SHP77 treated with DMSO at 0.1 percent for 48 hours (cell line): ENCODE results near the gene NFKBIL1.
"Not testable (repeated sequence)": the region's sequence is repeated elsewhere in the genome, so short reads cannot be mapped to it uniquely, and the experiment has no call there.

ENCODE experiments used
- DNase-seq: peaks from one replicate; lab custom pipeline; 2025; lab: John Stamatoyannopoulos, UW

The NFKBIL1 gene

DNA sequence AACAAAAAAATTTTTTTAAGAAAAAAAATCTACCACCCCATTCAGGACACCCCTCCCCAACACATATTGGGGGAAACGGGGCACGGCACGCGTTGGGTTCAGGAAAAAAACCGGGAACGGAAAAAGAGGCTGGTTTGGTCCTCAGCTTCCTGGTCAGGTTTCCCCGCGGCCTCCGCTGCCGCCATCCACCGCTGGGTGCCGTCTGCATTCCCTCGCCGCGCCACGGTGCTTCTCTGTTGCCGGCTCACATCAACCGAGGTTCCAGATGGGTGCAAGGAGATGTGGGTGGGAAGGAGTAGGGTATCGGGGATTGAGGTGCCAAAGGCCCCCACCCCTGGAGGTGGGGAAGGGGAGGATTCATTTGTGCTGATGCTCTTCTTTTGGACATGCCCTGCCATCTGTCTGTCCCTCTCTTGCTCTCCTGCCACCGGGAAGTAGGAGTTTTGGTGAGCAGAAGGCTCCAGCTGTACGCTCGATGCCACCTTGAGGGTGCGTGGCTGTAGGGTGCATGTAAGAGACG, 12.8 kb upstream of the NFKBIL1 start:
- no peak for DNase-seq

DNA sequence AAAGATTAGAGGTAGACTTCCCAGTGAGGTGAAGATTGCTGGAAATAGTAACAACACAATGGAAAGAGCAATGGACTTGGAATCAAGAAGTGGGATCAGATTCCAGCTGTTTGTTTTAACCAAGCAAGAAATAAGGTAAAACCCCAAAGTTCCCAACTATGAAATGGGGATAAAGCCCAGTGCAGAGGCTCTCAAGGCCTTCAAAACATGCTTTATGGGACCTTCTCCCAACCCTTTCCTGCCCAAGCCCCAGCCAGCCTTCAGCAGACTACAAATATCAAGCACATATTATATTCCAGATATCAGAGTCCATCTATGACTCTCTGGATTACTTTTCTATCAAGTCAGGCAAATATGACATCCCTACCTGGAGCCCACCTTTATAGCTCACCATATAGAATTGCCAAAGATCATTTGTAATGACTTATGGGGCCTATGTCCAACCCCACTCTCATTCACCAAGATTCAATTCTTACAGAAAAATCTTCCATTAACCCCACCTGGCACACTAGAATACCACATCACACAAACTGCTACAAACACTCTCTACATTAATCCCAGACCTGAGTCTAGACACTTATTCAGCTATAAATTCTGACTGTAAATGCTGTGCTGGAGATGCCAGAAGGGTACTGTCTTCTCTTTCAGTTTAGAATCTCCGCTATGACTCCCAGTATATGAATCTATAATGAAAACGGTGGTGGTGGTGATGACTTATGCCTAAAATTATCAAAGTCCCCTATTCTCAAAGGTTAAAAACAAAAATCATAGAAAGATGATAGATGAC, 11.7 kb upstream of the NFKBIL1 start:
- no peak for DNase-seq

DNA sequence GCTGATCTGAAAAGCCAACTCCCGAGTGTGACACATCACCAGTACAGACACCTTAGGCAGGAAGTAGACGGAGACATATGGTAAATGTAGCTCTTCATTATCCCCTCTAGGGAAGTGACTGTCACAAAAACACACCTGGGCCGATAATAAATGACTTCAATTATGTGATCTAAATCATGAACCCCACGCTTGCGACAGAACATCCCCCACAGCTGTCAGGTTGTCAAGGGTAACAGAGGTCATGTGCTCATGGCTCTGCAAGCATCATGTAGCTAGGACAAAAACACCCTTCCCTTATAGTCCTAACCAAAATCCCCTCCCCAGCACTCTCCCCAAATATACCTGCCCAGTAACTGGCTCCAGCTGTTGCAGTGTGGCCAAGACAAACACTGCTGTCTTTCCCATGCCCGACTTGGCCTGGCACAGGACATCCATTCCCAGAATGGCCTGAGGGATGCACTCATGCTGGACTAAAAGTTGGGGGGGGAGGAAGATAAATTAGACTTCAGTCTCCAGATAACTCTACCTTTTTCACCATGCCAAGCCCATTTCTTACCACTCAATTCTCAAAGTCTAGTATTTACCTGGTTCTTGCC, 8.5 kb upstream of the NFKBIL1 start:
- DNase-seq, result no peak

DNA sequence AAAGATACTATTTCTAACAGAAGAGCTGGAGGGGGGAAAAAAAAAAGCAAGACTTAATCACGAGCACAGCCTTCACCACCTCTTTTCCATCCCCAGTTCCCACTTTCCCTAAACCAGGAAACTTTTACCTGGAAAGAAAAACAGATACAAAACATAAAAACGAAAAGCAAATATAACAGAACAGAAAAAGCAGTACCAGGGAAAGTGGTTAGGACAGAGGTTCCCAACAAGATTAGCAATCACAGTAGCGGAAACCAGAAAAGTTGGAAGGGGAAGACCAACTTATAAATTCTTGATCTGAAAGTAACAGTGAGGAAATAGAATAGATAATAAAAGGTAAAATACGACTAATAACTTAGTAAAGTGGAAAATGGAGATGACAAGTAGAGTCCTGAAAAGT, 6.8 kb upstream of the NFKBIL1 start:
- no peak for DNase-seq

DNA sequence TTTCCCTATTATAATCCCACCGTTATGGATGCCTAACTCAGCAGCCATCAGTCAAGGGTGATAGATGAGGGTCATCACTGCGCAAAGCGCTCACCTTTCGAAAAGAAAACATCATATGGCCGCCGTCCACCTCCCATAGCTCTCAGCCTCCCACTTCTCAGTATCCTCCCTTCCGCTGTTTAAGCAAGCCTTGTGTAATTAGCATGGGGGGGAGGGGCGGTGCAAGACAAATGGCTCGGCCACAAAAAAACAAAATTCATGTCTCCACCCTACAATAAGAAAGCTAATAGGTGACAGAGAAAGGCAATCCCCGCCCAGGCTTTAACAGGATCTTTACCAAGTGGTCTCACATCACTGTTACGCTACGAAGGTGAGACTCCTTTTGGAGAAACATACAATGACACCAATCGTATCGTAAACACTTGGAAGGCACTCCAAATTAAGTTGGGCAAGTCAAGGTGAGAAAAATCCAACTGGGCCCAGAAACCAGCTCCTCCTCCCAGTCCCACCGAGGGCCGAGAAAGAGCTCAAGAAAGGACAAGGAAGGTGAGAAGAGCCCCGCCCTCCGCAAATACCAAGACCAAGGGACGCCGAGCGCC, 6.2 kb upstream of the NFKBIL1 start:
- no peak for DNase-seq

DNA sequence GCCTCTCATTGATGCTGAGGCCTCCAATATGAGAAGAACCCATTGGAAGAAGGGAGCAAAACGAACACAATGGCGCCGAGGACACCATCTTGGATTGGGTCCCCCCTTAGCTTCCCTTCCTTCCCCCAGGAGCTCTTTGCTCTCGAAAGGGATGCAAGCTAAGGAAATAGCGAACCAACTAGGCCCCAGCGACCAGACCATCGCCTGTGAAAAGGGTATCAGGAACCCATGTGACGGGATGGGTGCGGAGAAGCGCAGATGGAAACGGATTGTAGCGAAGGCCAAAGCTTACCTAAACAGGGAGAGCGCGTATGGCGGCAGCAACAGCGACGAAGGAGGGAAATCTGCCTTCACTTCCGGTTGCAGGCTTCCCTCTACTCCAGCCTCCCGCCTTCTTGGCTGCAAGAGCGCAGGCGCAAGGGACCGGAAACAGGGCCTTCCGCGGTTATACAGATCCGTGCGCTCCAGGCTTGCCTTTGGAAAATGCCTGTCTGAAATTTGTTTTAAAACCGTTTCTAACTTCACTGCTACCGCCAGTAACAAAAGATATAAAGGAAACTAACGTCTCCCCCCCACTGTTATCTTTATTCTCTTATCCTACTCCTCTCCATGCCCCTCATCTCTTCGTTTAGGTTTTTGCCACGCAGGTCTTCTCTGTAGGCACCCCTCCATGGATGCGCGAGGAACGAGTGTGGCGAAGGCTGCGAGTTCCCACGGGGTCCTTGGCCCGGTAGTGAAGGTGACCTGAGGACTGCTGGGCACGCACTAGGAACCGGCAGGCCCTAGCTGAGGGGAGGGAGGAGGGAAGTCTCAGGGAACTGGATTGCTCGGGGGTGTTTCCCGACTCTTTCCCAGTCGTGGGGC, 5.5 kb upstream of the NFKBIL1 start, which contains the start of gene DDX39B:
DDX39B (minus strand) TSS at position 346 of the 864 bp plus-strand sequence. CDS start 1,471 bp downstream, outside the sequence.
- peak; percentile 93 for DNase-seq

DNA sequence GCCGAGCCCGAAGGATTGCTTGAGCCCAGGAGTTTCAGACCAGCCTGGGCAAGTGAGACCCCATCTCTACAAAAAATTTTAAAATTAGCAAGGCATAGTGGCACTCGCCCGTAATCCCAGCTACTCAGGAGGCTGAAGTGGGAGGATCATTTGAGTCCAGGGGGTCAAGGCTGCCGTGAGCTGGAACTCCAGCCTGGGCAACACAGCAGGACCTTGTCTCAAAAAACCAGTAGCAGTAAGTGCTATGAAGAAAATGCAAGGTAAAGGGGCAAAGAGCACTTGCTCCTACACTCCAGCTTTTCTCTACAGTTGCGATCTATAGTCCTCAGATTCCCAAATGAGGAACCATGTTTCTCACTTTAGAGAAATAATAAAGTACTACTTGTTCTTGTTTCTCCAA, 3.8 kb upstream of the NFKBIL1 start:
- no peak for DNase-seq

DNA sequence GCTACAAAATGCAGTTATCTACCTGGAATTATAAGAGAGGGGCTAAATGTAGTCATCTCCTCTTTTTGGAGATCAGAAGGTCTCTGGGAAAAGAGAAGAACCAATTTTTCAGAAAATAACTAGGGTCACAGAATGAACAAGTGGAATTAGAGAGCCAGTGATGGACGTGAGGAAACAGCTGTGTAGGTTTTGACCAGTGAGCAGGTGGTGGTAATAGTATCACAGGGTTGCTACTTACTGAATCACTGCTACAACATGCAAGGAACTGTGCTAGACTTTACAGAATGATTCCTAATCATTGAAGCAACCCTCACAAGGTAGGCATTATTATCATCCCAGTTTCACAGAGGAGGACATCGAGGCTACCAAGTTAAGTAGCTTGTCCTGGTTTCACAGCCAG, 2.7 kb upstream of the NFKBIL1 start:
- DNase-seq, result no peak

DNA sequence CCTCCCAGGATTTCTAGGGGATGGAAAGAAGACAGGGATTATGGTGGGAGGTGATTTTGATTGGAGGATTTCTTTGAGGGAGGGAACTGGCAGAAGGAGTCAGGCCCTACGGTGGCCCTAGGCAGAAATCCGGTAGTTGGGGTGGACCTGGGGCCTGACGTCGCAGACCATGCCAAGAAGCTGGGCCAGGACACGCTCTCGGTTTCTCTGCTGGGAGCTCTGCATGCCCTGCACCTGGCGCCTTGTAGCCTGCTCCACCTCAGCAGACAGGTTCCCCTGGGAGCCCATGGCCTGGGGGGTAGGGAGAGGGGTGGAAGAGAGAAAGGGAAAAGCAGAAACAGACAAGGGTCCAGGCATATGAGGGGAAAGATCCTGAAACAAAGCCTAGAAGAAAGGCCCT, 2.1 kb upstream of the NFKBIL1 start:
- no peak for DNase-seq

DNA sequence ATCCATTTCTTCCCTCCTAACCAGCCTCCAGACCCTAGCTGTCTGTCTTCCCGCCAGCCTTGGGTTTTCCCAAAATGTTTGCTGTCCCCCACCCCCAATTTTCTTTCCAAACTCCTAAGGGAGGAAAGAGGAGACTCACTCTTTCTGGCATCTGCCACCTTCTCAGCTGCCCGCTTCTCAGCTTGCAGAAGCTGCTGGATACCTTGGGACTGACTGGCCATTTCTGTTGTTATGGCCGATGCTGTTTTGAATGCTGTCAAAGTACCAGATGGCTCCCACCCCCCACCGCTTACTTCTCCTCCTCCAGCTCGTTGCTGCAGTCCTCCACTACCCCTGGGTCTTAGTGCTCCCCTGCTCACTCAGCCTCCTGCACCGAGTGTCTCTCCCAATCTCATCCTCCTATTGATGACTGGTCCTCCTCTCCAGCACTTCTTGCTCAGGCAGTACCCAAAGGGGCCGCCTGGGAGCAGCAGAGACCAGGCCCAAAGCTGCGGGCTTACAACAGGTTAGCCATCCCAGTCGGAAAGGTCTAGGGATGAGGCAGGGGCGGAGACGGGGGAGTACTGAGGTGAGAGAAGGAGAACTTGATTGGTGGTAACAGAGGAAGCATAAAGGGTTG, 960 bp upstream of the NFKBIL1 start, which contains the start of gene ATP6V1G2:
ATP6V1G2 (minus strand) TSS at position 270 of the 619 bp plus-strand sequence; CDS start at position 221, 49 bp downstream.
- peak; percentile 97 for DNase-seq

DNA sequence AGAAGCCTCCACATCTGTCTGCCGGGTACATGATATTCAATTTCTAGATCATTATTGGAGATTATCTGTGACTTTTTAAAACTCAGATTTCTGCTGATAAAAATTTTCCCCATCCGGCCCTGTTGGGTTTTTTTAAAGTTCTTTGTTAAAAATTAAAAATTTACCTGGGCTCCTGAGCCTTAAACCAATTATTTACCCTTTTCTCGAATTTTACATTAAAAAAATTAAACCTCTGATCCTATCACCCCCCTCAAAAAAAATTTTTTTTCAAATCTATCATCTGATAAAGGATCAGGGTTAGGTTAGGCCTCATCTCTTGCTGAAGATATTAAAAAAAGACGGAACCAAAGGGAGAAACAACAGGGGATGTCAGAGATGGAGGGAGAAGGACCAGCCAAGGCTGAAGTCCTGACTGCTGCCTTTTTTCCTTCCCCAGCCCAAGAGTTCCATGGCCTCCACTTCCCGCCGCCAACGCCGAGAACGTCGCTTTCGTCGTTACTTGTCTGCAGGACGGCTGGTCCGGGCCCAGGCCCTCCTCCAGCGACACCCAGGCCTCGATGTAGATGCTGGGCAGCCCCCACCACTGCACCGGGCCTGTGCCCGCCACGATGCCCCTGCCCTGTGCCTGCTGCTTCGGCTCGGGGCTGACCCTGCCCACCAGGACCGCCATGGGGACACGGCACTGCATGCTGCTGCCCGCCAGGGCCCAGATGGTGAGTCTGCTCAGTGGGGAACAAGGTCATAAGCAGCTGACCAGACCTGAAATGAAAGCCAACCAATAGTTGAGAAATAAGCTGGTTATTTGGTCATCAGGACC, 527 bp downstream of the NFKBIL1 start:
- DNase-seq, result no peak

DNA sequence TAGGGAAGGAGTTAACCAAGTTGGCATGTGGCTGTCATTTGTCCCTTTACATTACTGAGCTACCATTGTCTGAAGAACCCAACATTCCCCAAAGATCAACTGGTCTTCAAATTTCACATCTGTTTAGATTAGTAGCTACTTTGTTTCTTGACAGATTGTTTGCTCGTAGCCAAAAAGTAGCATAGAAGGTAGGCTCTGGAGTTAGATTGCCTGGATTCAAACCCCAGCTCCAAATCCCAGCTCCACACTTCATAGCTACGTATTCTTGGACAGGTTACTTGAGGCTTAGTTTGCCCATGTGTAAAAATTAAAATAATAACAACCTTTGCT, 1.1 kb downstream of the NFKBIL1 start:
- no peak for DNase-seq

DNA sequence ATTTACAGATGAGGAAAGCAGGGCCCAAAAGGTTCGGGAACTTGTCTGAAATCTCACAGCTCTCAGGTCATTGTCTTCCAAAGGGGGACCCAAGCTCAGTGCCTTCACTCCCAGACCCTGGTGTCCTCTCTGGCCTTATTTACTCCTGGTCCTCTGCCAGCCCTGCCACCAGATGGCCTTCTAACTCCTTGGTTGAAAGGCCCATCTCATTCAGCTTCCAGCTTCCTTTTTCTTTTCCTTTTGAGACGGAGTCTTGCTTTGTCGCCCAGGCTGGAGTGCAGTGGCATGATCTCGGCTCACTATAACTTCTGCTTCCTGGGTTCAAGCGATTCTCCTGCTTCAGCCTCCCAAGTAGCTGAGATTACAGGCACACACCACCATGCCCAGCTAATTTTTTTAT, 4.0 kb downstream of the NFKBIL1 start:
- DNase-seq, result not testable (repeated sequence)

DNA sequence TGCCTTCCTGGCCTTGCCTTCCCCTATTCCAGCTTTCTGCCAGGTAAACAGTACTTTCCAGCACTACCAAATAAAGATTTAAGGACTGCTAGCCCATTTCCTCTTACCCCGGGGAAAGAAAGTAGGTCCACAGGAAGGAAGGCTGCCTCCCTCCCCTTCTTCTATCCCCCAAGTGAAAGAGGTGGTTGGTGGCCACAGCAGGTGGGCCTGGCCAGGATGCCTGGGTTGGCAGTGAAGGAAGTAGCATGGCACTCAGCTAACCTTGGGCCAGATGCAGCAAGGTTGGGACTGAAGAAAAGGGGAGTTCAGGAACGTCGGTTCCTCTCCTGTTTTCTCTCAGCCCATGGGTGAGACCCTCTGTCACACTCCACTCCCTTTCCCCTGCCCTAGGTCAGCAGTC, 8.9 kb downstream of the NFKBIL1 start:
- no peak for DNase-seq

DNA sequence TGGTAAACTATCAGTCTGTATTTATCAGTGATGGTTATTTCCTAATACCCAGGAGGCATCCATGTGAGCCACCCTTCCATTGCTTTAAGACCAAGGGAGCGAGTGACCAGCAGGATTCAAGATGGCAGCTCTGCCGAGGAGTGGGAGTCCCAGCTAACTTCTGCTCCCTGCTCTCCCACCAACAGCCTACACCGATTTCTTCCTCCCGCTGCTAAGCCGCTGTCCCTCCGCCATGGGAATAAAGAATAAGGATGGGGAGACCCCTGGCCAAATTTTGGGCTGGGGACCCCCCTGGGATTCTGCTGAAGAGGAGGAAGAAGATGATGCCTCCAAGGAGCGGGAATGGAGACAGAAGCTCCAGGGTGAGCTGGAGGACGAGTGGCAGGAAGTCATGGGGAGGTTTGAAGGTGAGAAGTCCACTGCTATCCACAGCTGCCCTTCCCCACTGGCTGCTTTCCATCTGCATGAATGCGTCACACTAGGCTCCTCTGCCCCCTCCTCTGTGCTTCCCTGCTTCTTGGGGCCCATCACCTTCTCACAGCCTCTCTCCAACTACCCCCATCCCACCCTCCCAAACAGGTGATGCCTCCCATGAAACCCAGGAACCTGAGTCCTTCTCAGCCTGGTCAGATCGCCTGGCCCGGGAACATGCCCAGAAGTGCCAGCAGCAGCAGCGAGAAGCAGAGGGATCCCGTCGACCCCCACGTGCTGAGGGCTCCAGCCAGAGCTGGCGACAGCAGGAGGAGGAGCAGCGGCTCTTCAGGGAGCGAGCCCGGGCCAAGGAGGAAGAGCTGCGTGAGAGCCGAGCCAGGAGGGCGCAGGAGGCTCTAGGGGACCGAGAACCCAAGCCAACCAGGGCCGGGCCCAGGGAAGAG, 10.3 kb downstream of the NFKBIL1 start:
- DNase-seq, result no peak

DNA sequence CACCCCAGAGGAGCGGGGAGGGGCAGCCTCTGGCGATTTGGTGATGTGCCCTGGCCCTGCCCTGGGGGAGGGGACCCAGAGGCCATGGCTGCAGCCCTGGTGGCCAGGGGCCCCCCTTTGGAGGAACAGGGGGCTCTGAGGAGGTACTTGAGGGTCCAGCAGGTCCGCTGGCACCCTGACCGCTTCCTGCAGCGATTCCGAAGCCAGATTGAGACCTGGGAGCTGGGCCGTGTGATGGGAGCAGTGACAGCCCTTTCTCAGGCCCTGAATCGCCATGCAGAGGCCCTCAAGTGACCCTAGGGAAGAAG, 10.9 kb downstream of the NFKBIL1 start:
- no peak for DNase-seq

DNA sequence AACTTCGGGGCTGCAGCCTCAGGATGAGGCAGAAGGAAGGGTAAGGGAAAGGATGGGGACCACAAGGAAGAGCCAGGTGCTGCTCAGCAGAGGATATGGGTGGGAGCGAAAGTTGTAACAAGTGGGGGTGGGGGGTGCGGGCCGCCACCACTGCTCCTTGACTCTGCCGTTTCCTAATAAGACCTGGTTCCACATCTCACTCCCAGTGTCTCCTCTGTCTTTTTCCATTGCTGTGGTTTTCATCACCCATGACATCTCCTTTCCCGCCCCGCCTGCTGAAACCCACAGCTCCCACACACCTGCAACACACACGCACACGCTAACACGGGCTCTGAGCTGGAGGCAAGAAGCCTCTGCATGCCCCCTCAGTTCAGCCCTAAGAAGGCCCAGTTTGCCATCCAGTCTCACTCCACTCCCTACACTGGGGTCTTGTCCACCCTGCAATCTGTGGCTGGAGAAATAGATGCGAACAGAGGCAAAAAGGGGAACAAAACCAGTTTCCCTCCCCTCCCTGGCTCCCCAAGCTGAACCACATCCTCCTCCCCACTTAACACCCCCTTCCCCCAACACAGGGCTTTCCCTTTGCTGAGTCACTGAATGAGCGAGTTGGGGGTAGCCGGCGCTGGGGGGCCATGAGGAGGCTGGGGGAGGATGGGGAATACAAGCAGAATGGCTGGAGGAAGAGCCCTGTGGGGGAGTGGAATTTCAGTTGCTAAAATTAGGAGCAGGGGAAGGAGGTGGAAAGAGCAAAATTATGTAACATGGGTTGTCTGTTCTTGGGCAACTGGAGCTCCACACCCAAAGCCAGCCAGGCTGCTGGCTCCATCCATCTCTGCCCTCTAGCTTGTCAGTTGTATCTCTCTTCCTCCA, 11.5 kb downstream of the NFKBIL1 start:
- DNase-seq, result no peak

DNA sequence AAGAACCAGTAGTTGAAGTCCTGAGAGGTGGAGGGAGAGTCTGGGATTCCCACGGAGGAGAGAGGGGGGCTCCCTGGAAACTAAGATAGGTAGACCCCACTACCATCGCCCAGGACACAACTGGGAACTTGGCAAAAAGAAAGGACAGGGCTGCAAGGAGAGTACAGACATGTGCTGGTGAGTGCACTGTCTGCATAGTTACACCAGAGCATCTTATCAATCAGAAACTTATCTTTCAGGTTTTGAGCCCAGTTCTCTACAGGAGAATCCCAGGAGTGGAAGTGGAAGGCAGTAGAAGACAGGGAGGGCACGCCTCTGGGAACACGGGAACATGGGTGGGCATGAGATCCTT, 12.2 kb downstream of the NFKBIL1 start:
- DNase-seq, result no peak
